ENCODE data around the gene C16orf92.

C16orf92 gene

DNA sequence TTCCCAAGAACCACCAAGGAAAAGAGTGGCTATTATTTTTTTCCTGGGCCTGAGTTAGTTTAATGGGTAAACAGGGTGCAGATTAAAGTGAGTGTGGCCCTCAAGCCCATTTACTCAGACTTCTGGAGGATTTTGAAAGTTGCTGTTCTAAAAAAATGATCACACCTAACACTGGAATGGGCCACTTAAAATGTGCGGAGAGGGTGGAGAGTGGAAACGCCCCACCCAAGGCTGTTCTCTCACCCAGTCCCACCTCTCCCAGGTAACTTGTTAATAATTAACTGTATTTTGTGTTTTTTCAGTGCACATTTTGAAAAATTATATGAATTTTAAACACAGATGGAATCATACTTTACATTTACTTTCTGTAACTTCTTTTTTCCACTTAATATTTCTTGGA lies 33.0 kb upstream of the C16orf92 start:
- no peak for DNase-seq (ENCODE audit: low read depth)
- no peak overlapping the region for H3K4me3 ChIP-seq (ENCODE audit: low read length)
- TF ChIP-seq, protein P1, sequence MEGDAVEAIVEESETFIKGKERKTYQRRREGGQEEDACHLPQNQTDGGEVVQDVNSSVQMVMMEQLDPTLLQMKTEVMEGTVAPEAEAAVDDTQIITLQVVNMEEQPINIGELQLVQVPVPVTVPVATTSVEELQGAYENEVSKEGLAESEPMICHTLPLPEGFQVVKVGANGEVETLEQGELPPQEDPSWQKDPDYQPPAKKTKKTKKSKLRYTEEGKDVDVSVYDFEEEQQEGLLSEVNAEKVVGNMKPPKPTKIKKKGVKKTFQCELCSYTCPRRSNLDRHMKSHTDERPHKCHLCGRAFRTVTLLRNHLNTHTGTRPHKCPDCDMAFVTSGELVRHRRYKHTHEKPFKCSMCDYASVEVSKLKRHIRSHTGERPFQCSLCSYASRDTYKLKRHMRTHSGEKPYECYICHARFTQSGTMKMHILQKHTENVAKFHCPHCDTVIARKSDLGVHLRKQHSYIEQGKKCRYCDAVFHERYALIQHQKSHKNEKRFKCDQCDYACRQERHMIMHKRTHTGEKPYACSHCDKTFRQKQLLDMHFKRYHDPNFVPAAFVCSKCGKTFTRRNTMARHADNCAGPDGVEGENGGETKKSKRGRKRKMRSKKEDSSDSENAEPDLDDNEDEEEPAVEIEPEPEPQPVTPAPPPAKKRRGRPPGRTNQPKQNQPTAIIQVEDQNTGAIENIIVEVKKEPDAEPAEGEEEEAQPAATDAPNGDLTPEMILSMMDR (conservative IDR thresholded peaks at IDR 0.05; ENCODE audit: low read depth, low read length) = no peak

DNA sequence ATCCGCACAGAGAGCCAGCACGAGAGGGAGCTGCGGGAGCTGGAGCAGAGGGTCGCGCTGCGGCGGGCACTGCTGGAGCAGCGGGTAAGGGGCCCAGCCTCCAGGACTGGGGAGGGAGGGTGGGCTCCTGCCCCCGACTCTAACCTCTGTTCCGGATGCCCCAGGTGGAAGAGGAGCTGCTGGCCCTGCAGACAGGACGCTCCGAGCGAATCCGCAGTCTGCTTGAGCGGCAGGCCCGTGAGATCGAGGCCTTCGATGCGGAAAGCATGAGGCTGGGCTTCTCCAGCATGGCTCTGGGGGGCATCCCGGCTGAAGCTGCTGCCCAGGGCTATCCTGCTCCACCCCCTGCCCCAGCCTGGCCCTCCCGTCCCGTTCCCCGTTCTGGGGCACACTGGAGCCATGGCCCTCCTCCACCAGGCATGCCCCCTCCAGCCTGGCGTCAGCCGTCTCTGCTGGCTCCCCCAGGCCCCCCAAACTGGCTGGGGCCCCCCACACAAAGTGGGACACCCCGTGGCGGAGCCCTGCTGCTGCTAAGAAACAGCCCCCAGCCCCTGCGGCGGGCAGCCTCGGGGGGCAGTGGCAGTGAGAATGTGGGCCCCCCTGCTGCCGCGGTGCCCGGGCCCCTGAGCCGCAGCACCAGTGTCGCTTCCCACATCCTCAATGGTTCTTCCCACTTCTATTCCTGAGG lies 32.0 kb upstream of the C16orf92 start:
- TF ChIP-seq, protein P1 (conservative IDR thresholded peaks at IDR 0.05; ENCODE audit: low read depth, low read length) = no peak
- no peak for DNase-seq (ENCODE audit: low read depth)
- no peak overlapping the region for H3K4me3 ChIP-seq (ENCODE audit: low read length)

DNA sequence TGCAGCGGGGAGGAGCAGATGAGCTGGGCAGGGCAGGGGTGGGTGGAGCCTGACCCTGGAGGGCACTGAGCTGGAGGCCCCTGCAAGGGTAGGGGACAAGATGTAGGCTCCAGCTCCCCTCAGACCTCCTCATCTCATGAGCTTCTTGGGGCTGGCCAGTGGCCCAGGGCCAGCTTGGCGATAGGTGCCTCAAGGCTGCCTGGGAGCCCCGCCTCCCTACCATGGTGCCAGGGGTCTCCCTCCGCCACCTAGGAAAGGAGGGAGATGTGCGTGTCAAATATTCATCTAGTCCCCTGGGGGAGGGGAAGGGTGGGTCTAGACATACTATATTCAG lies 31.5 kb upstream of the C16orf92 start:
- DNase-seq (ENCODE audit: low read depth) = no peak
- TF ChIP-seq, protein P1 (conservative IDR thresholded peaks at IDR 0.05; ENCODE audit: low read depth, low read length) = no peak
- no peak overlapping the region for H3K4me3 ChIP-seq (ENCODE audit: low read length)

DNA sequence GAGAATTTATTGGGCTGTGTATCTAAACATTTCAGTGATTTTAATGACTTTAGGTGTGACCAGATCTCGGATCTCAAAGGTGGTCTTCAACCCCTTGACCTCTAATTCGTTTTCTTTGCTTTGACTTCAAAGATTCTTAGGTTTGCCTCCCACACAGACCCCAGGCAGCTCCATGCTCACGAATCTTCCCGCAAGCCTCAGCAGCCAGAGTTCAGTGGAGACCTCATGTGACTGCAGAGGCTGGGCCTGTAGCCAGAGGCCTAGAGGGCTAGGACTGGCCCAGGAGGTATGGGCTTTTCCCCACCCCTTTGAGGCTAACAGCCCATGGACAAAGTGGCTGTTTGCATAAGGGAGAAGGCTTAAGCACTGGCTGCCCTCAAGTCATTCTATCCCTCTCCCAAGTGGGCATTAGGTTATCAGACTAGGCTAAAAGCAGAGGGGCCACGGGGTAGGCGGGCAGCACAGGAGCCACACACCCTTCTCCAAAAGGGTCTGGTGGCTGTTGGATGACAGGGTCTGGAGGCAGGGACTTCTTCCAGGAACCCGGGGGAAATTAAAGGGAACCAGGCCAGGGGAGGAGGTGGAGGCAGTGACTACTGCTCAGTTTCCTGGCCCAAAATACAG lies 30.5 kb upstream of the C16orf92 start:
- DNase-seq (ENCODE audit: low read depth) = no peak
- H3K4me3 ChIP-seq (ENCODE audit: low read length) = no peak overlapping the region
- TF ChIP-seq, protein P1 (conservative IDR thresholded peaks at IDR 0.05; ENCODE audit: low read depth, low read length) = no peak

DNA sequence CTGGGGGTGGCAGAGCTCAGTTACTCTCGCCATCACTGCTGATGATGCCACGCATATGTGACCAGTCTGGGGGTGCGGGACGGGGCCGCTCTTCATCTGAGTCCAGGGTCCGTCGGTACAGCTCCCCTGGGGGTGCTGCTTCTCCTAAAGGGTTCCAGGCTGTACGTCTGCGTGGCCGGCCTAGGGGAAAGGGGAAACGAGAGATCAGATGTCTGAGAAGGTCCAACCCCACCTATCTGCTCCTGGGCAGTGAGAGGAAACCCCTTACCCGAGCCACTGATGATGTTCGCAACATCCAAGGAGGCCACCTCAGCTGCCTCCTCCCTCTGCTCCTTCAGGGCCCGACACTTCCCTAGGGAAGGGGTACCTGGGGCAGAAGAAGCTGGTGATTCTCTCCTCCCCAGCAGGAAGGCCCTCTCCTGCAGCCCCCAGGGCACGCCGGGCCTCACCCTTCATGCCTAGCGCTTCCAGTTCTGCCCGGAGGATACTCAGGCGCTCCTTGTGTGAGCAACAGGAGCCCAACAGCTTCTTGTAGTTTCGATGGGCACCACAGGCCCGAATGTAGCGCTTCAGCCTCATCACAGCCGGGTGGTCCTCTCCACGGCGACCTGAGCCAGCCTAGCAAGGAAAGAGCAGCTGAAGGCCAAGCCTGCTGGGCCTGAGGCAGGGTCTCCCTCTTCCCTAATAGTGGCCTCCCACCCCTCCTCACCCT lies 29.7 kb upstream of the C16orf92 start:
- no peak overlapping the region for H3K4me3 ChIP-seq (ENCODE audit: low read length)
- TF ChIP-seq, protein P1 (conservative IDR thresholded peaks at IDR 0.05; ENCODE audit: low read depth, low read length) = no peak
- DNase-seq (ENCODE audit: low read depth) = no peak

DNA sequence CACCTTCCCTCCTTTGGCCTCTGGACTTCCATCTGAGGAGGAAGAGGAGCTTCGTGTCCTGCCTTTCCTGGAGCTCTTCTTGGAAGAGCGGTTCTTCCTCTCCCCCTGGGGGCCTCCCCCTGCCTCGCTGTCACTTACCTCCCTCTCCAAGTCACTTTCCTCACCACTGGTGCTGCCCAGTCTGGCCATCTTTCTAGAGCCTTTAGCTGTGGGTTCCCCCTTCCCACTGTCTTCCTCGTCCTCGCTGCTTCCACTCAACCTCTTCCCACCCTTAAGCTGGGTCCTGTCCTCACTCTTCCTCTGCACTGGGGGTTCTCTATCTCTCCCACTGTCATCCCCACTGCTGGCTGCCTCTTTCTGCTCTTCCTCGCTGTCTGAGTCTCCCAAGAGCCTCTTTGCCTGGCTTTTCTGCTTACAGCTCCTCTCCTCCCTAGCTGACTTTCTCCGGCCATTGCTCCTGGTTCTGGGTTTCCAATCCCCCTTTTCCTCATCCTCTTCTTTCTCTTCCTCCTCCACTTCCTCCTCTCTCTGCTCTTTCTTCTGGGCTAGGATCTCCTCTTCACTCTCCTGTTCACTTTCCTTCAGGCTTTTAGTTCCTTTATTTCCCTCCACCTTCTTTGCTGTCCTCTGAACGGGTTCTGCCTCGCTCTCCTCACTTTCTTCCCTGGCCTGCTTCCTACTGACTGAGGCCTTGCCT lies 28.9 kb upstream of the C16orf92 start:
- no peak for DNase-seq (ENCODE audit: low read depth)
- TF ChIP-seq, protein P1 (conservative IDR thresholded peaks at IDR 0.05; ENCODE audit: low read depth, low read length) = no peak
- H3K4me3 ChIP-seq (ENCODE audit: low read length) = no peak overlapping the region
